Measurements from ENCODE around the gene APBB1.

The APBB1 gene

GRCh38 chr11:6403539-6403938 is 15.4 kb downstream of the APBB1 start:
- Histone ChIP-seq H3K27ac (ENCODE audit: low read depth, low read length, poor library complexity, severe bottlenecking) (peak overlapping the region; percentile 67), H3K4me1 (ENCODE audit: insufficient read depth, low read length, severe bottlenecking) (peaks cover 25% of the 10 kb centered on the region), H4K20me1 (ENCODE audit: insufficient read depth, low read length) (no peaks in the 10 kb centered on the region), H2AFZ (ENCODE audit: low read length) (no peak overlapping the region), H3K27me3 (ENCODE audit: insufficient read depth, low read length) (no peaks in the 10 kb centered on the region), H3F3A (ENCODE audit: insufficient read depth, low read length) (no peaks in the 10 kb centered on the region), H3K9me3 (ENCODE audit: low read length) (no peaks in the 10 kb centered on the region), H3K4me2 (ENCODE audit: low read length) (no peak overlapping the region), H3K9ac (ENCODE audit: low read length) (no peak overlapping the region; the same call in 1 of the 2 replicates), H3K36me3 (ENCODE audit: insufficient read depth, low read length) (no peaks in the 10 kb centered on the region), H3K4me3 (ENCODE audit: low read depth, low read length, poor library complexity, severe bottlenecking) (no peak overlapping the region), H3K79me2 (ENCODE audit: insufficient read depth, low read length) (no peaks in the 10 kb centered on the region), H3K9me2 (ENCODE audit: low read depth, low read length) (no peaks in the 10 kb centered on the region)
- TF ChIP-seq, protein P1, sequence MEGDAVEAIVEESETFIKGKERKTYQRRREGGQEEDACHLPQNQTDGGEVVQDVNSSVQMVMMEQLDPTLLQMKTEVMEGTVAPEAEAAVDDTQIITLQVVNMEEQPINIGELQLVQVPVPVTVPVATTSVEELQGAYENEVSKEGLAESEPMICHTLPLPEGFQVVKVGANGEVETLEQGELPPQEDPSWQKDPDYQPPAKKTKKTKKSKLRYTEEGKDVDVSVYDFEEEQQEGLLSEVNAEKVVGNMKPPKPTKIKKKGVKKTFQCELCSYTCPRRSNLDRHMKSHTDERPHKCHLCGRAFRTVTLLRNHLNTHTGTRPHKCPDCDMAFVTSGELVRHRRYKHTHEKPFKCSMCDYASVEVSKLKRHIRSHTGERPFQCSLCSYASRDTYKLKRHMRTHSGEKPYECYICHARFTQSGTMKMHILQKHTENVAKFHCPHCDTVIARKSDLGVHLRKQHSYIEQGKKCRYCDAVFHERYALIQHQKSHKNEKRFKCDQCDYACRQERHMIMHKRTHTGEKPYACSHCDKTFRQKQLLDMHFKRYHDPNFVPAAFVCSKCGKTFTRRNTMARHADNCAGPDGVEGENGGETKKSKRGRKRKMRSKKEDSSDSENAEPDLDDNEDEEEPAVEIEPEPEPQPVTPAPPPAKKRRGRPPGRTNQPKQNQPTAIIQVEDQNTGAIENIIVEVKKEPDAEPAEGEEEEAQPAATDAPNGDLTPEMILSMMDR (IDR thresholded peaks at IDR 0.05; ENCODE audit: low read length), result no peak
- TF ChIP-seq EZH2 (IDR thresholded peaks at IDR 0.05; ENCODE audit: borderline replicate concordance, low read length), result no peak

- H2AFZ ChIP-seq (ENCODE audit: low read length), result no peak overlapping the region
Observed at GRCh38 chr11:6402561-6402981, 16.3 kb downstream of the APBB1 start.

GRCh38 chr11:6402061-6402470 is 16.8 kb downstream of the APBB1 start:
- Histone ChIP-seq H2AFZ (ENCODE audit: low read length) (no peak overlapping the region), H3K4me3 (ENCODE audit: low read depth, low read length, poor library complexity, severe bottlenecking) (peak overlapping the region; percentile 25), H3K27me3 (ENCODE audit: insufficient read depth, low read length) (no peaks in the 10 kb centered on the region), H3K9ac (ENCODE audit: low read length) (no peak overlapping the region; the same call in 1 of the 2 replicates), H3K4me2 (ENCODE audit: low read length) (peak overlapping the region; percentile 56), H3K9me3 (ENCODE audit: low read length) (no peaks in the 10 kb centered on the region), H4K20me1 (ENCODE audit: insufficient read depth, low read length) (no peaks in the 10 kb centered on the region), H3K4me1 (ENCODE audit: insufficient read depth, low read length, severe bottlenecking) (peaks cover 25% of the 10 kb centered on the region), H3K9me2 (ENCODE audit: low read depth, low read length) (no peaks in the 10 kb centered on the region), H3F3A (ENCODE audit: insufficient read depth, low read length) (no peaks in the 10 kb centered on the region), H3K36me3 (ENCODE audit: insufficient read depth, low read length) (no peaks in the 10 kb centered on the region), H3K27ac (ENCODE audit: low read depth, low read length, poor library complexity, severe bottlenecking) (peak overlapping the region; percentile 67), H3K79me2 (ENCODE audit: insufficient read depth, low read length) (no peaks in the 10 kb centered on the region)
- no peak for TF ChIP-seq EZH2 (IDR thresholded peaks at IDR 0.05; ENCODE audit: borderline replicate concordance, low read length)
- TF ChIP-seq, protein P1 (IDR thresholded peaks at IDR 0.05; ENCODE audit: low read length), result no peak

More at GRCh38 chr11:6402561-6402981, 16.3 kb downstream of the APBB1 start:
- Histone ChIP-seq H3K27me3 (ENCODE audit: insufficient read depth, low read length) (no peaks in the 10 kb centered on the region), H3K27ac (ENCODE audit: low read depth, low read length, poor library complexity, severe bottlenecking) (peak overlapping the region; percentile 67), H4K20me1 (ENCODE audit: insufficient read depth, low read length) (no peaks in the 10 kb centered on the region), H3K79me2 (ENCODE audit: insufficient read depth, low read length) (no peaks in the 10 kb centered on the region), H3K9ac (ENCODE audit: low read length) (peak overlapping the region; percentile 28; the same call in 1 of the 2 replicates), H3K4me3 (ENCODE audit: low read depth, low read length, poor library complexity, severe bottlenecking) (peak overlapping the region; percentile 25), H3K4me1 (ENCODE audit: insufficient read depth, low read length, severe bottlenecking) (peaks cover 25% of the 10 kb centered on the region), H3K4me2 (ENCODE audit: low read length) (peak overlapping the region; percentile 56), H3K9me3 (ENCODE audit: low read length) (no peaks in the 10 kb centered on the region), H3K36me3 (ENCODE audit: insufficient read depth, low read length) (no peaks in the 10 kb centered on the region), H3K9me2 (ENCODE audit: low read depth, low read length) (no peaks in the 10 kb centered on the region), H3F3A (ENCODE audit: insufficient read depth, low read length) (no peaks in the 10 kb centered on the region)
- TF ChIP-seq EZH2 (IDR thresholded peaks at IDR 0.05; ENCODE audit: borderline replicate concordance, low read length), result no peak
- TF ChIP-seq, protein P1 (IDR thresholded peaks at IDR 0.05; ENCODE audit: low read length), result no peak

Data from OCI-LY1 (cell line).